Endothelial cell of umbilical vein (primary cell): ENCODE results near the gene NEDD4. TPM values are rescaled to one million over a fixed set of nuclear protein-coding genes. Genes with fewer than 3 reads are reported as not detected.
A peak's percentile ranks its signal among the peaks of the same experiment; 100 is the strongest.
"Not testable (repeated sequence)": the region's sequence is repeated elsewhere in the genome, so short reads cannot be mapped to it uniquely, and the experiment has no call there.

Experiments used
- BruUV-seq: library from RNA; stranded (reverse); fragments of 400-500 nt; replicated peaks from 2 replicates; lab custom pipeline; 2021; lab: Mats Ljungman, UMichigan
- CTCF ChIA-PET: fragments of 300-600, 350-600 bp; sonication (Branson Sonifier 250); formaldehyde crosslinking; loops from one replicate; lab custom pipeline; 2021; ENCODE audit warnings: antibody characterized with exemption, inconsistent platforms; lab: Charles Lee
- POLR2A ChIA-PET: fragments of 300-600, 350-600 bp; sonication (Branson Sonifier 250); formaldehyde crosslinking; loops from one replicate; lab custom pipeline; 2021; ENCODE audit warnings: antibody characterized with exemption, inconsistent platforms; lab: Charles Lee
- DNase-seq: peaks from one replicate; pipeline ENCODE4 v3.0.0-alpha.2; 2011; ENCODE audit warnings: low read depth, low spot score
- FAIRE-seq: peaks from 2 replicates; lab custom pipeline; 2011; peaks lifted over from hg19 to GRCh38; lab: Jason Lieb, UNC
- H2AFZ ChIP-seq: 2 replicates; pipeline ENCODE4 v1.6.0; 2012; ENCODE audit warnings: low read depth, low read length, control low read depth, inconsistent platforms
- H3K27ac ChIP-seq: 2 replicates; pipeline ENCODE4 v1.5.1; 2011; ENCODE audit warnings: low read depth, mild to moderate bottlenecking, control low read depth, low read length, moderate library complexity; ENCODE audit not compliant: insufficient read depth
- H3K27me3 ChIP-seq, 2 experiments: 2 replicates each; pipeline versions ENCODE4 v1.6.0 to v1.6.1; 2011; ENCODE audit warnings: low read length in 2 of 2, mixed read lengths in 1 of 2; ENCODE audit not compliant: control insufficient read depth in 2 of 2, insufficient read depth in 2 of 2
- H3K36me3 ChIP-seq, 2 experiments: 2 replicates in 1 of 2; 3 replicates in 1 of 2; pipeline ENCODE4 v1.5.1; 2011; ENCODE audit warnings: low read length in 2 of 2, mild to moderate bottlenecking in 1 of 2, moderate library complexity in 1 of 2; ENCODE audit not compliant: control insufficient read depth in 2 of 2, insufficient read depth in 2 of 2; ENCODE audit errors: extremely low read depth in 1 of 2
- H3K4me1 ChIP-seq: 3 replicates; pipeline ENCODE4 v1.5.1; 2011; ENCODE audit warnings: mild to moderate bottlenecking, low read length; ENCODE audit not compliant: control insufficient read depth, insufficient read depth; ENCODE audit errors: extremely low read depth
- H3K4me2 ChIP-seq: 2 replicates; pipeline ENCODE4 v1.6.1; 2011; ENCODE audit warnings: low read length, control low read depth, mixed read lengths; ENCODE audit not compliant: insufficient read depth
- H3K4me3 ChIP-seq, 3 experiments: fragments of 200-600 bp in 1 of 3; sonication (generic), shearing (Covaris generic) in 1 of 3; replicated peaks in 1 of 3; 2 replicates each; pipeline ENCODE4 v1.5.1; 2011 to 2016; ENCODE audit warnings: control low read depth in 3 of 3, low read length in 3 of 3, mild to moderate bottlenecking in 2 of 3, inconsistent platforms in 1 of 3, low read depth in 1 of 3, moderate library complexity in 1 of 3; ENCODE audit not compliant: insufficient read depth in 1 of 3
- H3K79me2 ChIP-seq: 2 replicates; pipeline ENCODE4 v1.6.0; 2012; ENCODE audit warnings: low read length, inconsistent platforms; ENCODE audit not compliant: control insufficient read depth, insufficient read depth
- H3K9ac ChIP-seq: replicated peaks from 2 replicates; pipeline ENCODE3; 2011; ENCODE audit warnings: low read length, control low read depth; ENCODE audit not compliant: insufficient read depth; ENCODE audit errors: extremely low read depth
- H3K9me1 ChIP-seq: replicated peaks from 3 replicates; pipeline ENCODE4 v1.6.0; 2011; ENCODE audit warnings: mild to moderate bottlenecking, low read length; ENCODE audit not compliant: control insufficient read depth, insufficient read depth; ENCODE audit errors: extremely low read depth
- H3K9me3 ChIP-seq: replicated peaks from 2 replicates; pipeline ENCODE4 v1.5.1; 2012; ENCODE audit warnings: low read length, inconsistent platforms; ENCODE audit not compliant: control insufficient read depth, insufficient read depth
- H4K20me1 ChIP-seq: replicated peaks from 2 replicates; pipeline ENCODE3; 2011; ENCODE audit warnings: mild to moderate bottlenecking, low read length; ENCODE audit not compliant: control insufficient read depth, insufficient read depth; ENCODE audit errors: extremely low read depth
- CTCF ChIP-seq, 2 donors: IDR thresholded peaks; 1 replicate in 1 of 2; 2 replicates in 1 of 2; pipeline ENCODE4 v1.5.1; 2011; ENCODE audit warnings: low read length in 2 of 2, mild to moderate bottlenecking in 2 of 2, moderate library complexity in 2 of 2, control low read depth in 1 of 2, inconsistent platforms in 1 of 2, low read depth in 1 of 2; ENCODE audit not compliant: insufficient read depth in 1 of 2; ENCODE audit errors: extremely low read depth in 1 of 2
- EZH2 ChIP-seq: IDR thresholded peaks from 2 replicates; pipeline ENCODE4 v1.6.1; 2012; ENCODE audit warnings: borderline replicate concordance, low read depth, mild to moderate bottlenecking, moderate library complexity, low read length, inconsistent platforms; ENCODE audit not compliant: severe bottlenecking
- FOS ChIP-seq: IDR thresholded peaks from 2 replicates; pipeline ENCODE4 v1.6.1; 2011; ENCODE audit warnings: mild to moderate bottlenecking, low read length, moderate library complexity, borderline replicate concordance; ENCODE audit not compliant: insufficient read depth
- GATA2 ChIP-seq: IDR thresholded peaks from 2 replicates; pipeline ENCODE4 v1.7.0; 2011; ENCODE audit warnings: low read depth, mild to moderate bottlenecking, moderate library complexity, mixed read lengths, low read length; ENCODE audit not compliant: insufficient read length, insufficient read depth
- JUN ChIP-seq: IDR thresholded peaks from 2 replicates; pipeline ENCODE4 v1.6.1; 2011; ENCODE audit warnings: borderline replicate concordance, low read depth; ENCODE audit not compliant: insufficient read length, insufficient read depth
- POLR2A ChIP-seq: IDR thresholded peaks from 2 replicates; pipeline ENCODE4 v1.6.1; 2012; ENCODE audit warnings: low read depth, mild to moderate bottlenecking, control low read depth, low read length
- POLR2AphosphoS5 ChIP-seq: IDR thresholded peaks from 2 replicates; pipeline ENCODE4 v1.6.1; 2012; ENCODE audit warnings: low read depth, mild to moderate bottlenecking, control low read depth, low read length, moderate library complexity; ENCODE audit not compliant: insufficient read depth
- dilution Hi-C: fragments of 300-500 bp; cut with MboI; formaldehyde crosslinking; loops from one replicate; pipeline ENCODE4 v1.15.0; 2019; ENCODE audit warnings: low sequenced_read_pairs; ENCODE audit not compliant: extremely low pct_ligation_motif_present
- intact Hi-C: fragments of 100-400 bp; cut with micrococcal nuclease; formaldehyde crosslinking; loops from one replicate; pipeline ENCODE4 v1.10.0; 2022
- polyA plus RNA-seq, 4 experiments: library from polyadenylated mRNA; depleted of rRNA in 3 of 4; stranded (reverse) in 3 of 4; unstranded in 1 of 4; fragments of >200 nt; gene quantifications; 2 replicates each; pipeline versions ENCODE4 v1.2.1 to v1.2.3, GENCODE V29; 2011 to 2012; ENCODE audit warnings: missing spikeins in 1 of 4
- total RNA-seq: library from RNA; stranded (reverse); gene quantifications from 2 replicates; pipeline ENCODE4 v1.2.3, GENCODE V29; 2021

Gene NEDD4
- total and polyA plus RNA-seq, 2 donors (not counting 3 experiments of a cell fraction or from before 2014, with no cell fraction given), result 9.2 to 39.0 TPM

- H3K27me3 ChIP-seq, POLR2A ChIA-PET, H2AFZ ChIP-seq, CTCF ChIA-PET, H3K9me3 ChIP-seq, H3K4me1 ChIP-seq, H3K9ac ChIP-seq, H3K79me2 ChIP-seq, dilution Hi-C loops, H3K4me3 ChIP-seq, H4K20me1 ChIP-seq, H3K9me1 ChIP-seq, BruUV-seq, DNase-seq, H3K36me3 ChIP-seq, H3K27ac ChIP-seq, H3K4me2 ChIP-seq, intact Hi-C loops: not testable (repeated sequence)
- peak; percentile 67 for FAIRE-seq
Measured at GRCh38 chr15:56003277-56003676, 9.9 kb upstream of the NEDD4 start.

- FAIRE-seq, result no peak
- Histone ChIP-seq H3K36me3 (no peaks in the 10 kb centered on the region), H3K4me2 (no peak overlapping the region), H3K27ac (no peak overlapping the region), H3K27me3 (no peaks in the 10 kb centered on the region), H3K9me3 (no peaks in the 10 kb centered on the region), H3K4me3 (no peak overlapping the region), H3K9ac (no peak overlapping the region), H3K9me1 (no peaks in the 10 kb centered on the region), H2AFZ (no peak overlapping the region), H4K20me1 (no peaks in the 10 kb centered on the region), H3K4me1 (no peaks in the 10 kb centered on the region), H3K79me2 (no peaks in the 10 kb centered on the region)
- no peak for DNase-seq
- no TSS peak for BruUV-seq
- dilution Hi-C loops, result no loop called here
- TF ChIP-seq CTCF (IDR thresholded peaks at IDR 0.05; ENCODE audit: extremely low read depth in 1 of 2, insufficient read depth in 1 of 2, low read depth in 1 of 2, low read length in 2 of 2) (no peak), POLR2AphosphoS5 (no peak), FOS (no peak), POLR2A (no peak), GATA2 (no peak), JUN (no peak), EZH2 (no peak)
- POLR2A ChIA-PET, result no interaction called here
- intact Hi-C loops, result no loop called here
- CTCF ChIA-PET, result interaction anchor here (0.8 to 1.8 kb wide), 3 partner anchors 9 to 84 kb away, joined by 3 to 6 read pairs (median 4); no protein-coding TSS in a partner anchor
Measured at GRCh38 chr15:56001471-56002078, 8.2 kb upstream of the NEDD4 start.
